ENCODE results near the gene SPEM1. TPM values are rescaled to one million over a fixed set of nuclear protein-coding genes. Genes with fewer than 3 reads are reported as not detected.

Gene SPEM1
- total and polyA plus RNA-seq, 12 donors: not detected

DNA sequence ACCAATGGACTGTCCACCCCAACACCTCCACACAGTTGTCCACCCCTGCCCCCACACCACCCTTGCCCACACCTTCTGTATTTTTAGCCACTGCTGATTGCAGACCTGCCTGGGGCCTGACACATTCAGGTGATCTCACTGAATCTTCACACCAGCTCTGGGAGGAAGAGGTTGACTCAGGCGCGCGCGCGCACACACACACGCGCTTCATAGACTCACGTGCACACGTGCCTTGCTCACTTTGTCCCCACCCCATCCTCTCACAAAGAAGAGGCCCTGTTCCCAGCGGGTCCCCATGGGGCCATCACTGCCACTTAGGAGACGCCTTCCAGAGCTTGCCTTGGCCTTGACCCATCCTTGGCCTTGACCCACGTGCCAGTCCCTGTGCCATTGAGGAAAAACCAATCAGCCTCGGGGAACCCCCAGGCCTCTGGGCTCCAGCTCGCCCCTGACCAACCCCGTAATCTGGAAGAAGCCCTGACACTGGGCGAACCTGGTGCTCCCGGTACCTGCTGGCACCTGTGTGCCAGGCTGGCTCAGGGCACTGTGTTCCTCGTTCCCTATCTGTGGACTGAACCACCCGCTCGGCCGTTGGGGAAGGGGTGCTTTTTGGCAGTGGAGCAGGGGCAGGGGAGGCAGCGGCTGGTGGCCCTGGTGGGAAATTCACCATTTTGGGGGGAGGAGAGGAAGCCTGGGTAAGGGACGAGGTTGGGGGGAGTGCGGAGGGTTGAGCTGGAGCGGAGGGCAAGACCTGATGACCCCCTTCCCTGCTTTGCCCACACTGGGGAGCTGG, 9.3 kb upstream of the SPEM1 start:
- Histone ChIP-seq H3K27me3 (peaks cover 0 to 5% (median 0%) of the 10 kb centered on the region in 7 donors), H3K4me3 (no peak overlapping the region), H3K9me3 (no peaks in the 10 kb centered on the region), H3K36me3 (peaks cover 0 to 11% (median 0%) of the 10 kb centered on the region in 9 donors), H3K27ac (no peak overlapping the region), H3K4me1 (peaks cover 0 to 4% (median 0%) of the 10 kb centered on the region in 9 donors)
- intact Hi-C loops (cut with DNase I): no loop called here
- TF ChIP-seq, protein P1, sequence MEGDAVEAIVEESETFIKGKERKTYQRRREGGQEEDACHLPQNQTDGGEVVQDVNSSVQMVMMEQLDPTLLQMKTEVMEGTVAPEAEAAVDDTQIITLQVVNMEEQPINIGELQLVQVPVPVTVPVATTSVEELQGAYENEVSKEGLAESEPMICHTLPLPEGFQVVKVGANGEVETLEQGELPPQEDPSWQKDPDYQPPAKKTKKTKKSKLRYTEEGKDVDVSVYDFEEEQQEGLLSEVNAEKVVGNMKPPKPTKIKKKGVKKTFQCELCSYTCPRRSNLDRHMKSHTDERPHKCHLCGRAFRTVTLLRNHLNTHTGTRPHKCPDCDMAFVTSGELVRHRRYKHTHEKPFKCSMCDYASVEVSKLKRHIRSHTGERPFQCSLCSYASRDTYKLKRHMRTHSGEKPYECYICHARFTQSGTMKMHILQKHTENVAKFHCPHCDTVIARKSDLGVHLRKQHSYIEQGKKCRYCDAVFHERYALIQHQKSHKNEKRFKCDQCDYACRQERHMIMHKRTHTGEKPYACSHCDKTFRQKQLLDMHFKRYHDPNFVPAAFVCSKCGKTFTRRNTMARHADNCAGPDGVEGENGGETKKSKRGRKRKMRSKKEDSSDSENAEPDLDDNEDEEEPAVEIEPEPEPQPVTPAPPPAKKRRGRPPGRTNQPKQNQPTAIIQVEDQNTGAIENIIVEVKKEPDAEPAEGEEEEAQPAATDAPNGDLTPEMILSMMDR (IDR thresholded peaks at IDR 0.05): no peak
- 91% methylated on average over 25 of the region's 25 CpGs for WGBS, 2 donors
- ATAC-seq: no peak
- no peak for DNase-seq

DNA sequence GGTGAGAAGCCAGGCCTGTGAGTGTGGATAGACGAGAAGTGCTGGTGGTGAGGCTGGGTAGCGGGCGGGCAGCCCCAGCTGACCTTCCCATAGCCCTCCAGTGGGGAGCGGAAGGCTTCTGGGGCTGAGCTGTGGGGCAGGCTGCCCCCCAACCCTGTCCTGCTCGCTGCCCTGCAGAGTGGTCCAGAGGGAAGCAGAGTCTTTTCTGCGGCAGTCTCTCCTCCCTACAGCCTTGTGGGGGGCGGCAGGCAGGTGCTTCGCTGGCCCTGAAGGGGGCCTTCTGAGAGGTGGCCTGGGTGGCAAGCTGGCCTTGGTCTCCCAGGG, 8.7 kb upstream of the SPEM1 start:
- Histone ChIP-seq H3K4me3 (no peak overlapping the region), H3K4me1 (no peaks in the 10 kb centered on the region), H3K9me3 (no peaks in the 10 kb centered on the region), H3K27me3 (no peaks in the 10 kb centered on the region), H3K36me3 (peaks cover 0 to 11% (median 0%) of the 10 kb centered on the region in 9 donors), H3K27ac (no peak overlapping the region)
- ATAC-seq: no peak
- TF ChIP-seq, protein P1 (IDR thresholded peaks at IDR 0.05): no peak
- DNase-seq: no peak
- intact Hi-C loops (cut with DNase I): no loop called here
- 93 to 95% methylated on average over 8 of the region's 8 CpGs for WGBS, 2 donors

DNA sequence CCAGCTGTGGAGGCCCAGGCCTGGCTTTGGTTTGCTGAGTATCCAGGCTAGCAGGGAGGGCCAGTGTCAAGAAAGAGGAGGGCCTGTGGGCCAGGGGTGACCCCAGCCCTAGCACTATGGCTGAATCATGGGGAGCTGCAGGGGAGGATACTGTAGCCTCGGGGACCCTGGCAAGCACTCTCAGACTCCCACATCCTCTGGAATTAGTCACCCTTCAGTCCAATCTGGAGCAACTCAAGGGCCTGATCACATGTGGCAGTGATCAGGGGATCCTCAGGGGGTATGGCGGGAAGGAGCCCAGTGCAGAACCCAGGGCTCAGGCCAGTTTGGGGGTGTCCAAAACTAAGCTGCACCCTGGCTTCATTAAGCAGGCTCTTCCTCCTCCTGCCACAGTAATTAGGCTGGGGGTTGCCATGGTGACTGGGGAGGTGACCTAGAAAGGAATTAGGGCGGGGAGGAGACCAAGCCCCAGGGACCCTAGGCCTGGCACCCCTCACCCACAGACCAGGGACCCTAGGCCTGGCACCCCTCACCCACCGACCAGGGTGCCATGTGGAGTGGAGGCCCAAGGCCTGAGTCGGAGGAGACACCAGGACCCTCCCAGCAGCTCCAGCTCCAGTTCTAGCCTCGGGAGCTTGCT, 6.7 kb upstream of the SPEM1 start:
- intact Hi-C loops (cut with DNase I): no loop called here
- no peaks in the 10 kb centered on the region for H3K9me3 ChIP-seq
- DNase-seq (no peak), ATAC-seq (peak in 2 of 8 donors; percentile 8 to 32)
- H3K27ac ChIP-seq: no peak overlapping the region
- no peak overlapping the region for H3K4me3 ChIP-seq
- TF ChIP-seq, protein P1 (IDR thresholded peaks at IDR 0.05): no peak
- WGBS, 2 donors: 78 to 84% methylated on average over 6 of the region's 6 CpGs
- H3K4me1 ChIP-seq: no peaks in the 10 kb centered on the region
- H3K27me3 ChIP-seq: no peaks in the 10 kb centered on the region
- peaks cover 0 to 21% (median 0%) of the 10 kb centered on the region in 9 donors for H3K36me3 ChIP-seq

DNA sequence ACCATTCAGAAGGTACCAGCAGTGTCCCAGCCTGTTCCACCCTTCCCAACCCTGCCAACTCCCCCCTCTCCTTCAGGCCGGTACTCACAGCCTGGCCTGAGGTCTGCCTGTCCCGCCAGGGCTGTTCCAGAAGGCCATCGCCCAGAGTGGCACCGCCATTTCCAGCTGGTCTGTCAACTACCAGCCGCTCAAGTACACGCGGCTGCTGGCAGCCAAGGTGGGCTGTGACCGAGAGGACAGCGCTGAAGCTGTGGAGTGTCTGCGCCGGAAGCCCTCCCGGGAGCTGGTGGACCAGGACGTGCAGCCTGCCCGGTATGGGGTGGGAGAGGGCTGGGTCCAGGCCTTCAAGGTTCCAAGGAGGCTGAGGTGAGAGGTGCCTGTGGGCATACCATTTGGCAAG, 5.3 kb upstream of the SPEM1 start:
- TF ChIP-seq, protein P1 (IDR thresholded peaks at IDR 0.05): no peak
- Histone ChIP-seq H3K27ac (no peak overlapping the region), H3K4me1 (no peaks in the 10 kb centered on the region), H3K9me3 (no peaks in the 10 kb centered on the region), H3K36me3 (peaks cover 0 to 10% (median 0%) of the 10 kb centered on the region in 9 donors), H3K4me3 (no peak overlapping the region), H3K27me3 (no peaks in the 10 kb centered on the region)
- intact Hi-C loops (cut with DNase I): no loop called here
- DNase-seq (no peak), ATAC-seq (no peak)
- WGBS, 2 donors: 85 to 89% methylated on average over 14 of the region's 14 CpGs

Data from heart right ventricle (tissue), 16 donors.